GM21515 (cell line): ENCODE measurements around the gene RNF217.
"Not testable (repeated sequence)": the region's sequence is repeated elsewhere in the genome, so short reads cannot be mapped to it uniquely, and the experiment has no call there.

Experiments
- ATAC-seq: cut with Tn5 transposase; IDR thresholded peaks from one replicate; pipeline ENCODE4 v1.9.1; 2021; ENCODE audit not compliant: unreplicated experiment

Gene RNF217

DNA sequence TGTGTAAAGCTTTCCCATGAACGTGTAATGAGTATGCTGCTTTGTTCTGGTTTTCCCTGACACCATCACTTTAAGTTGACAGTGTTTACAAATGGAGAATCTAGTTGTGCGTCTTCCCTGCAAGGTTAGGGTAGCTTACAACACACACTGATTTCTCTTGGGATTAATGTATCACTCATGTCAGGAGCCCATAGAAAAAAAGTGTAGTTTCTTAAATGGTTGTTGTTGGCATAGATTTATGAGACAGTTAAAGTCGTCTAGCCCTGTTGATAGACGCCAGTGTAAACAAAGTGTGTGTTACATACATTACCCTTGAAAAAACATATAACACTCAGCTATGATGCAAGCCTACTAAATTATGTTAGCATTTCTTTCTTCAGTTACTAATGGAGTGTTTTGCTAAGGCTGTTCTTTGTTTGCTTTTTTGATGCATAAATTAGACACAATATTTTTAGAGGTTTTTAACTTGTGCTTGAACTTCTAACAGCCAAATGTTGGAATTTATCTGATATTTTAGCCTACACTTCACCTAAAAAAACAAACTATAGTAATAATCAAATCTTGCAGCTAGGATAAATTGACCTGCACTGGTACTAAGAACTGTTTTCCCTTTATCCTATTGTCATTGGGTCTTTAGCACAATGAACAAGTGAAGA, 88.6 kb downstream of the RNF217 start:
- ATAC-seq = no peak

- ATAC-seq = no peak
Observed at GRCh38 chr6:125053809-125054208, 91.6 kb downstream of the RNF217 start.

DNA sequence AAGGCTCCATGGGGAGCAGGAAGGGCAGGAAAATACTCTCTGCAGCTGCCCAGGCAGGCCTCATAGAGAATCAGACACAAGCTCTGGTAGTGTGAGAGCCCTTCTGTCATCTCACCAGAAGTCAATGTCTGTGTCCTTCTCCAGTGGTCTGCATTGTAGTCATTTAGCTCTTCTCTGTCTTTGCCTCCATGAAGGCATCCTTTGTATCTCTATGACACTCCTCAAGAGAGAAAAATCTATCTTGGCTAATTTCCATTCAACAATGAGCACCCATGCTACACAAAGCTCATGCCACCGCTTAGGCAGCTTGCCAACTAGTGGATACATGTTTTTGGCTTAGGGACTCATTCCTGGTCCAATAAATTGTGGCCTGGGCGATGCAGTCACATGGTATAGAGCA, 92.1 kb downstream of the RNF217 start:
- ATAC-seq = no peak

DNA sequence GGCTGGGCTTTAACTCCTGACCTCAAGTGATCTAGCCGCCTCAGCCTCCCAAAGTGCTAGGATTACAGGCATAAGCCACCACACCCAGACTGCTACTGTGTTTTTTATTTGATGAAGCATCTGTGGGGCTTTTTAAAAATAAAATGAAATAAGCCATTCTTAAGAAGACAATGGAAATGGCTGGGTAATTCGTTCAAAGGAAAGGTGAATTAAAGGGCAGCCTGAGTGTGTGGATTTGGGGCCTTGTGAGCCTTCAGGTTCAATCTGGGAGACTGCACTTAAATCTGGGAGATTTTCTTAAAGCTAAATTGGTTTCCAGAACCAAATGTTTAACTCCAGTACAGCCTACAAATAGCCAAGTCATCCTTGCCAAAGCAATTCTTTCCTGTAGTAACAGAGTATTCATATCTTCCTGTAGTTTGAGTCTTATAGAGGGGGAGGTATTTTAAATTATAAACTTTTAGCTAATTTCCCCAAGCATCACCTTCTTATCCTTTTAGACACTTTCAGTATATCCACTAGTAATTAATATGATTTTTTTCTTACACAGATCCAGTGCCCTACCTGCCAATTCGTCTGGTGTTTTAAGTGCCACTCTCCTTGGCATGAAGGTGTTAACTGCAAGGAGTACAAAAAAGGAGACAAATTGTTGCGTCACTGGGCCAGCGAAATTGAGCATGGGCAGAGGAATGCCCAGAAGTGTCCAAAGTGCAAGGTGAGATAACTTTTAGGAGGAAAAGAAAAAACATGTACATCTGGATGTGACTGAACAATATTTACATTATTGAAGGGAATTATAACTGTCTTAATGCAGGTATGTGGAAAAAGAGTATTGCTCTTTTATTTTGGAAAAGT, 95.4 kb downstream of the RNF217 start:
- no peak for ATAC-seq

DNA sequence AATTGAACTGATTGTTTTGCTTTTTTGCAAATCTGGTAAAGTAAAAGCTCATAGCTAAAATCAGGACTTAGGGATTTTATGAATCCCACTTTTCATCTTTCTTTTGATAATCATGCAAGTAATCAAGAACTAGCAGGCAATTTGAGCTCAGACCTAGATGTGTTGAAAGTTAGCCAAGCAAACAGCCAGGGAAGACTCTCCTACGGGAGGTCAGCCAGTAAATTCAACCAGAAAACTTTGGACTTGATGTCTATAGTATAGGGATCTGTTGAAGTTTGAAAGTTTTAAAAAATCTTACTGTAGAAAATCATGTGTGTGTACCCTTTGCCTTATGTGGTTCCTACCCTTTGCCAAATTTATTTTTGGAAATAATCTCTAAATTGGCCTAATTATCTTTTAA, 96.3 kb downstream of the RNF217 start:
- ATAC-seq = no peak

DNA sequence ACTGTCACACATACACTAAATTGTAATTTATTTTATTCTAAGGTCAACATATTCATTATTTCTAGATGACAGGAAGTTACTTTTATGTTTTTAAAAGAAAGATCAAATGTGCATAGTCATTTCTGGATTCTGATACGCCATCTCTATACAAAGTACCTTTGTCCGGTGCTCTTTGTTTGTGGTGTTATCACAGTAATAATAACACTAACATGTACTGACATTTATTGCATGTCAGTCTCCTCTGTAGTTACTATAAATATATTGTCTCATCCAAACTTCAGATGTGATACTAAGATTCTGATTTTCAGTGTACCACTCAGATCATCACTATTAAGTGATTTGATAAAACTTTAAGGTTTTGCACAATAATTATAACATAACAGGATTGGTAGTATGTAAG, 101.1 kb downstream of the RNF217 start:
- no peak for ATAC-seq

DNA sequence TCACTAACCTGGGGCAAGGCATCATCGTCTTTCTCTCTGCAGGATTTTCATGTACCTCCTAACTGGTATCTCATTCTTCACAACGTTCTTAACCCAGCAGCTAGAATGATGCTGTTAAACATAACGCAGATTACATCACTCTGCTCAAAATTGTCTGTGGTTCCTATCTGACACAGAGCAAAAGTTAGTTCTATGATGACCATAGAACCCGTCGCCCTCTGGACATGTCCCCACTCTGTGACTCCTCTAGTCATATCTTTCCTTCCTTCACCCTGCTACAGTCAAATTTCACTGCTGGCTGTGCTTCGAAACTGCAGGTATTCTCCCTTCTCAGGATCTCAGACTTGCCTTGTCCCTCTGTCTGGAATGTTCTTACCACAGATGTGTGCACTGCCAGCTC, 103.9 kb downstream of the RNF217 start:
- ATAC-seq = no peak

DNA sequence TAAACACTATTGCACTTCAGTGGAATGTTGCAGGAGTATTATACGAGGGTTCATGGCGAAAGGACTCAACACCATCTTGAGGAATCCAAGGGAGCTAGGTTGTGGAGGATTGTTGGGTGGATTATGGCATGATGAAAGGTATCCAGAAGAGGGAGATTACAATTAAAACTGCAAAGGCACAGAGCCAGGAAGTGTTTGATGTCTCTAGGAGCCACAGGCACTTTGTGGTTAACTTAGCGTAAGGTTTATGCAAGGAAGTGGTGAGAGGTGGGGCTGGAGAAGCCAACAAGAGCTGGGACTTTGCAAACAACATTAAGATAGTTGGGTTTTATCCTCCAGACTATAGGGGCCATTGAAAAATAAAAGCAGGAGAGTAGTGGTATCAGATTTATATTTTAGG, 104.7 kb downstream of the RNF217 start:
- no peak for ATAC-seq

- no peak for ATAC-seq
Observed at GRCh38 chr6:125067552-125067951, 105.3 kb downstream of the RNF217 start.

GRCh38 chr6:125073071-125073470, 110.8 kb downstream of the RNF217 start:
- no peak for ATAC-seq

- no peak for ATAC-seq
Observed at GRCh38 chr6:125074120-125074519, 111.9 kb downstream of the RNF217 start.

GRCh38 chr6:125075073-125075472, 112.8 kb downstream of the RNF217 start:
- ATAC-seq = not testable (repeated sequence)

GRCh38 chr6:125075741-125076481, 113.7 kb downstream of the RNF217 start:
- no peak for ATAC-seq

GRCh38 chr6:125076482-125076742, 114.2 kb downstream of the RNF217 start:
- ATAC-seq = no peak

DNA sequence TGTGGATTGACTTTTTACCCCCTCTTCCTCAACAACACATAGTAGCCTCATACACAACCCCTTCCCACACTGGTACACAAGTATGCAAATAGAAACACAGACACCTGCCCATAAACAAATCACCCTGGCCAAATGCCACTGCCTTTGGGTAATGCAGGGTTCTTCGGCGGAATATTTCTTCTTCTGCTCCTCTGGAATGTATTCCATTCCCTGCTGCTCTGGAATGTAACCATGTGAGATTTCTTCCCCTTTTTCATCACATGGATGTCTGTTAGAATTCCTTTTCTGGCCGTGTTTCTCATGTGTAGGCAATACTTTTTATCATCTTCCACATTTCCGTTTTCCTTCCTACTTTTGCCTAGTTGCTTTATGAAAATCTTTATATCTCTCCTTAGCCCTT, 115.2 kb downstream of the RNF217 start:
- no peak for ATAC-seq

DNA sequence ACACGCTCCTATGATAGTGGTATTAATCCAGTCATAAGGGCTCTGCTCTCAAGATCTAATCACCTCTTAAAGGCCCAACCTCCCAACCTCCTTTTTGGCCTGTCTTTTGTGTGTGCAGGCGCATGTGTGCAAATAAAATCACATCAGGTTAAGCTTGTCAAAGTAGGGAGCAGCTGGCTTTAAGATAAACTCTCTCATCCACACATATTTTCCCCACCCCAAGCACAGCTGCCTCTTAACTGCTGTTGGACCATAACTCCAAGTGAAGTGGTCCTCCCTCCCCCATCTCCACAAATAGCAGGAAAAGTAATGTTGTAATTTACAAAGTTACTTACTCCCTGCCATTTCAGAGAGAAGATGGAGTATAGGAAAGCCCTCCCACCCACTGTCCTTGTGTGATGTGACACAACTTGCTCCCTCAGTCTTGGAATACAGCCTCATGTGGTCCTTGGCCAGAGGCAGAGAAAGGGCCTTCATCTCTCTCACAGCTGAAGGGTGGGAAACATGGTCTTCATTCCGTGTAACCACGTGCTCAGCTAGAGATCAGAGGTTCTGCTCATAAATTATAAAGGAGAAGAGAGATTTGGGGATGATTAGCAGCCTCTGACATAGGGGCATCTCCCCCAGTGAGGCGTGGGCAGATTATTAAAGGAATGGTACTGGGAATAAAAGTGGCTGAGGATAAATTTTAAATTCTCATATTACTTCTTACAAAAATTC, 116.5 kb downstream of the RNF217 start:
- no peak for ATAC-seq

GRCh38 chr6:125082908-125083683, 120.9 kb downstream of the RNF217 start:
- no peak for ATAC-seq

DNA sequence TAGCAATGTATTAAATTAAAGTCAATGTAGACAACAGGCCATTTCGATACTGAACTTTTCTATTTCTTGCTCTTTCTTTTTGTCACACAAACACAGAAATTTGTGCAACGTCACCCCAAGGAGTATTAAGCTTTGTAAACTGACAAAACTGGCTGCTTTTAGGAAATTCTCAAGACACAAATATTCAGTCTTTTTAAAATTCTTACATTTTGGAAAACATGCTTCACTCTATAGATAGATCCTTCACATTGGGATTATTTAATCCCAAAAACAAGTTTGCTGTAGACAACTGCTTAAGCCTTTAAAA, 121.4 kb downstream of the RNF217 start:
- no peak for ATAC-seq

GRCh38 chr6:125086716-125087115, 124.5 kb downstream of the RNF217 start:
- no peak for ATAC-seq

DNA sequence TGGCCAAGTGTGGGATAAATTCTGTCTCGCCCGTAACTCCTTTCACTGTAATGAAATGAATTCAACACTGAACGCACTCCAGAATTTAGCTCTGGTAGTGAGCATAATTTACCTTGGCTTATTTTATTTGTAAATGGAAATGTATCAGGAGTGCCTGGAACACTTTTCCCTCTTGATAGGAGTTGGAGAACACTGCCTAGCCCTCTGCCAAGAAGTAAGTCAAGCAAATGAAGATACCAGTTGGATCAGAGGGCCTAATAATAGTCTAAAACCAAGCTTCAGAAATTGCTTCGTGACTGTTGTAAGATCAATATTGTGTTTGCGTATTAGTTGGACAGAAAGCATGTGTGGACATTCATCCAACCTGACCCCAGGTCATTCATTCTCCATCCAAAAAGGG, 126.7 kb downstream of the RNF217 start:
- no peak for ATAC-seq

- no peak for ATAC-seq
Observed at GRCh38 chr6:125094563-125094962, 132.3 kb downstream of the RNF217 start.
